Stimulated activated CD4-positive, alpha-beta T cell treated with anti-CD3 and anti-CD28 coated beads, Interleukin-15, amount 100 ng/mL, for 24 hours (primary cell): ENCODE results near the gene POLH.
A peak's percentile ranks its signal among the peaks of the same experiment; 100 is the strongest.
"Not testable (repeated sequence)": the region's sequence is repeated elsewhere in the genome, so short reads cannot be mapped to it uniquely, and the experiment has no call there.

Experiments used
- DNase-seq: peaks from one replicate; pipeline ENCODE4 v3.0.0-alpha.2; 2020

Gene POLH

GRCh38 chr6:43608310-43608763, 32.4 kb downstream of the POLH start:
- DNase-seq: peak; percentile 71

DNA sequence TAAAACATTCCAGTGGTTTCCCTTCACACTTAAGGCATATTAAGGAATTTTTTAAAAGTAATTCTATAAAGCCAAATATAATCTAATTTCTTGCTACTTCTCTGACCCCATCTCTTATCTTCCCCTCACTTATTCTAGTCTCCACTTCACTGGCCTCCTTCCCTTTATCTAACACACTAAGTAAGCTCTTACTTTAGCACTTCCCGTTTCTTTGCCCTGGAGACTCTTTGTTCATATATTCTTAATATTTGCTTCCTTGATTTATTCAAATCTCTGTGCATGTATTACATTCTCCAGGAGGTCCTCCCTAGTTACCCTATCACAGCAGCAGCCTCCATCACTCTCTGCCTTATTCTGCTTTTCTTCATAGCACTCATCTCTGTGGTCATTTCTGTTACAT, 32.8 kb downstream of the POLH start:
- no peak for DNase-seq

DNA sequence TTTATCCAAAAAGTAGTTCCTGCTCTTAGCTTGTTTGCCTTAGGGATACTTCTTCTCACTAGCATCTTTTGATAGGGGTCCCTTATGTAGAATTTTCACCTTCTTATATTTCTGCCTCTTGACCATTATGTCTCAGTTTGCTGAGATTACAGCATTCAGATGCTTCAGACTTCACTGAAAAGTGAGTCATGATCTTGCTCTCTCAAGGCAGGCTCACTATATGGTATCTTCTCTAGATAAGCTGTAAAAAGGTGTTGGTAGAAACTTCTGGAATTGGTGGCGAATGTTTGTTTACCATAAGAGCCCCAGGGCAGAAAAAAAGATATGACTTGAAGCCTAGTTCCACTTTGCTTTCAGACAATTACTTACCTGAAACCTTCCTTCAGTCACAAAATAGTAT, 33.4 kb downstream of the POLH start:
- DNase-seq: no peak

DNA sequence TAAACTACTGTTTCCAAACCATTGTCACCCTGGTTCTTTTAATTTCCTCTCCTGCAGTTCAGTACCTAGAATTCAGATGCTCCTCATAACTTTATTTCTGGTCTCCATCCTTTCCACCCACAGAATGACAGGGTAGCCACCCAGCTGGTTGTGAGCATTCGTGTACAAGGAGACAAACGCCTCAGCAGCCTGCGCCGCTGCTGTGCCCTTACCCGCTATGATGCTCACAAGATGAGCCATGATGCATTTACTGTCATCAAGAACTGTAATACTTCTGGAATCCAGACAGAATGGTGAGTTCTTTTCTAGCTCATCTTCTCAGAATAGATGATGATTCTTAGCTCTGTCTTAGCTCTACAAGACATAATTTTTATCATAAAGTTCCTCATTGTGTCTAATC, 34.4 kb downstream of the POLH start:
- no peak for DNase-seq

DNA sequence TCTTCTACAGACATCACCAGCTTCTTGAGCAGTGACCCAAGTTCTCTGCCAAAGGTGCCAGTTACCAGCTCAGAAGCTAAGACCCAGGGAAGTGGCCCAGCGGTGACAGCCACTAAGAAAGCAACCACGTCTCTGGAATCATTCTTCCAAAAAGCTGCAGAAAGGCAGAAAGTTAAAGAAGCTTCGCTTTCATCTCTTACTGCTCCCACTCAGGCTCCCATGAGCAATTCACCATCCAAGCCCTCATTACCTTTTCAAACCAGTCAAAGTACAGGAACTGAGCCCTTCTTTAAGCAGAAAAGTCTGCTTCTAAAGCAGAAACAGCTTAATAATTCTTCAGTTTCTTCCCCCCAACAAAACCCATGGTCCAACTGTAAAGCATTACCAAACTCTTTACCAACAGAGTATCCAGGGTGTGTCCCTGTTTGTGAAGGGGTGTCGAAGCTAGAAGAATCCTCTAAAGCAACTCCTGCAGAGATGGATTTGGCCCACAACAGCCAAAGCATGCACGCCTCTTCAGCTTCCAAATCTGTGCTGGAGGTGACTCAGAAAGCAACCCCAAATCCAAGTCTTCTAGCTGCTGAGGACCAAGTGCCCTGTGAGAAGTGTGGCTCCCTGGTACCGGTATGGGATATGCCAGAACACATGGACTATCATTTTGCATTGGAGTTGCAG, 37.9 kb downstream of the POLH start:
- no peak for DNase-seq

DNA sequence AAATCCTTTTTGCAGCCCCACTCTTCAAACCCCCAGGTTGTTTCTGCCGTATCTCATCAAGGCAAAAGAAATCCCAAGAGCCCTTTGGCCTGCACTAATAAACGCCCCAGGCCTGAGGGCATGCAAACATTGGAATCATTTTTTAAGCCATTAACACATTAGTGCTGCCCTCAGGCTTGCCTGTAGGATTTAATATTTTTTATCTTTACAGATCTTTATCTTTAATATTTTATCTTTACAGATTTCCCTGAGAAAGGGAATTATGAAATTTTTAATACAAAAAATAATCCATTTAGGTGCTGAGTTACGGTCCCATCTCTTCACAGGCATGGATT, 38.4 kb downstream of the POLH start:
- DNase-seq: no peak

DNA sequence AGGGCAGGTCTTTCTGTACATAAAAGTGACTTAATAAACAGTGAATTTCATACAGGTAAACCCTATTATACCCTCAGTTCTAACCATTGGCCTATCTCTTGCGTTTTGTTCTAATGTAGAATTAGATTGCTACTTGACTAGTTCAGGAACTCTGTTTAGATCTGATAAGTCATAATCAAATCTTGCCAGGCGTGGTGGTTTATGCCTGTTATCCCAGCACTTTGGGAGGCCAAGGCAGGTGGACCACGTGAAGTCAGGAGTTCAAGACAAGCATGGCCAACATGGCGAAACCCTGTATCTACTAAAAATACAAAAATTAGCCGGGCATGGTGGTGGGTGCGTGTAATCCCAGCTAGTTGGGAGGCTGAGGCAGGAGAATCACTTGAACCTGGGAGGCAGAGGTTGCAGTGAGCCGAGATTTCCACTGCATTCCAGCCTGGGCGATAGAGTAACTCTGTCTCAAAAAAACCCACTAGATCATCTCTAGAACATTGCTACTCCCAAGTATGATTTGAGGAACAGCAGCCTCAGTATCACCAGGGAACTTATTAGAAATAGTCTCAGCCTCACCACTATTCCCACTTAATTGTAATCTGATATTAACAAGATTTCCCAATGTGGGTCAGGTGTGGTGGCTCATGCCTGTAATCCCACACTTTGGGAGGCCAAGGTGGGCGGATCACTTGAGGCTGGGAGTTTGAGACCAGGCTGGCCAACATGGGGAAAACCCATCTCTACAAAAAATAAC, 40.9 kb downstream of the POLH start:
- DNase-seq: no peak

GRCh38 chr6:43621078-43621835, 45.3 kb downstream of the POLH start:
- DNase-seq: no peak

DNA sequence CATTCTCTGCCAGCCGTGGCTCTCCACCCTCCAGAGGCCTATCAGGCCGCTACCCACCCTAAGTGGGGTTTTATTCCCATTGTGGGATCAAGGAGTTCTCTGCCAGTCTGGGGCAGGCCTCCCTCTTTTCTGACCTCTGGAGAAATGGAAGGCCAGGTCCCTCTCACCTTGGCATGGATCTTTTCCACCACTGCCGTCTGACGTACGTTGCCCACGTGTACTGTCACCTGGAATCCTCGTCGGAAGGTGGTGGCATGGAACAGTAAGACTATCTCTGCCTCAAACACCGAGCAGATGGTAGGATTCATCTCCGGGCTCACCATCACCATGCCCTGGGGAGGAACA, 45.8 kb downstream of the POLH start:
- no peak for DNase-seq

DNA sequence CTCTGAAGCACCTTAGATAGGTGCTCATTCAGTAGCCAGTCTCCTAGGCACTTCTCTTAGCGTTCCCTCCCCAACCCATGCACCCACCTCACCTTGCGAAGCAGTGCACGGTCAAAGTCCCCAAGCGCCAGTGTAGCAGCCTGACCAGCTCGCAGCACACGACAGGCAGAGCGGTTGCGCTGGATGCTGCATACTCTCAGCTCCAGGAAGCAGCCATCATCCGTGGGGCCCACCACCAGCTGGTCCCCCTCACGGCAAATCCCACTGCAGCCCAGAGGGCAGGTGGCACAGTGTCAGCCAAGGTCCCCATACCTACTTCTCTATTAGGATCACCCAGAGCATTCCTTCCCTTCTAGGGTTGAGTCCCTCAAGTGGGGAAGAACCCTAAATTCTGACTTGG, 46.6 kb downstream of the POLH start:
- DNase-seq: no peak

- DNase-seq: no peak
These were observed 48.1 kb downstream of the POLH start for GRCh38 chr6:43623880-43624785.

DNA sequence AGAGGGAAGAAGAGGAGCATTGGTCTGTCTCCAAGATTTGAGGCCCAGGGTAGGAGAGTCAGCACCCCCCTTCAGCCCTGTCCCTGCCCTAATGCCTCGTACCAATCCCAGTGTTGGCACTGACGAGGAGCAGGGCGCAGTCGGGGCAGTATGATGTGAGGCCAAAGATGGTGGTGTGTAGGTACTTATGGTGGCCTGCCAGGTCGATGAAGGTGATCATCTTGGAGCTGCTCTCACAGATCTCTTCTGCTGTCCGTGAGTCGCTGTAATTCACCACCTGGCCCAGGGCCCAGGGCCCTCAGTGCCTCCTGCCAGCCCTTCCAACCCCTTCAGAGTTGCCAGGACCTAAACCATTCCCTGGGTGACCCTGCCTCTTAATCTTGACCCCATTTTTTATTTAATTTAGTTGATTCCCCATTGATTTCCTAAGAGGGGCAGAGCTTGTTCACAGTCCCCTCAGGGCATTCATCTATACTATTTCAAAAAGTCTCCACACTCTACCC, 48.9 kb downstream of the POLH start:
- no peak for DNase-seq

- no peak for DNase-seq
These were observed 49.5 kb downstream of the POLH start for GRCh38 chr6:43625393-43625992.

GRCh38 chr6:43627008-43627825, 51.2 kb downstream of the POLH start:
- DNase-seq: no peak

- DNase-seq: peak; percentile 67
These were observed 52.6 kb downstream of the POLH start for GRCh38 chr6:43628393-43629103.

- DNase-seq: peak; percentile 98
These were observed 53.1 kb downstream of the POLH start, which contains the start of gene GTPBP2 for GRCh38 chr6:43629104-43629504. Gene GTPBP2 (minus strand): TSS chr6:43629264. CDS start chr6:43629162, 102 bp downstream.

GRCh38 chr6:43629505-43630300, 53.7 kb downstream of the POLH start:
- DNase-seq: peak; percentile 95

GRCh38 chr6:43630980-43631619, 55.1 kb downstream of the POLH start:
- DNase-seq: no peak

- not testable (repeated sequence) for DNase-seq
These were observed 57.0 kb downstream of the POLH start for GRCh38 chr6:43633002-43633401.
